Right lobe of liver (tissue), 4 donors: ENCODE measurements around the gene MALL.
"Not testable (repeated sequence)": the region's sequence is repeated elsewhere in the genome, so short reads cannot be mapped to it uniquely, and the experiment has no call there.

ENCODE experiments used
- CTCF ChIP-seq, 4 donors: fragments of 200-600 bp in 3 of 4; fragments of 450-650 bp in 1 of 4; IDR thresholded peaks; one replicate each; pipeline versions ENCODE4 v1.5.1 to v1.8.0; 2016 to 2022; ENCODE audit warnings: antibody characterized with exemption in 4 of 4, mild to moderate bottlenecking in 2 of 4
- POLR2A ChIP-seq: fragments of 450-650 bp; IDR thresholded peaks from one replicate; pipeline ENCODE4 v1.6.1; 2017; ENCODE audit warnings: antibody characterized with exemption, mild to moderate bottlenecking
- donor health status: DM: no; HTN: no; CAD: no.
- donor health status: DM: no; HTN: no; CAD: no.
- donor health status: DM: no; HTN: yes; CAD: no.

GRCh38 chr2:110055819-110056408 is 59.7 kb downstream of the MALL start:
- not testable (repeated sequence) for TF ChIP-seq POLR2A; CTCF (IDR thresholded peaks at IDR 0.05)
